Colonic mucosa (tissue), 4 donors: ENCODE data around the gene PLEKHF1. TPM values are rescaled to one million over a fixed set of nuclear protein-coding genes. Genes with fewer than 3 reads are reported as not detected.
A peak's percentile ranks its signal among the peaks of the same experiment; 100 is the strongest.
"Not testable (repeated sequence)": the region's sequence is repeated elsewhere in the genome, so short reads cannot be mapped to it uniquely, and the experiment has no call there.

ENCODE experiments used
- DNase-seq: peaks from one replicate; pipeline ENCODE4 v3.0.0-alpha.2; 2020
- H3K27ac ChIP-seq: fragments of 200-600 bp; one replicate; pipeline ENCODE4 v1.8.0; 2021
- H3K27me3 ChIP-seq: fragments of 200-600 bp; one replicate; pipeline ENCODE4 v1.8.0; 2021
- H3K36me3 ChIP-seq: fragments of 200-600 bp; one replicate; pipeline ENCODE4 v1.8.0; 2021
- H3K4me1 ChIP-seq: fragments of 200-600 bp; one replicate; pipeline ENCODE4 v1.8.0; 2021; ENCODE audit warnings: mild to moderate bottlenecking
- H3K4me3 ChIP-seq: fragments of 200-600 bp; one replicate; pipeline ENCODE4 v1.8.0; 2021
- H3K9ac ChIP-seq, 2 donors: one replicate each; pipeline ENCODE4 v1.7.0; 2013; ENCODE audit warnings: control low read depth in 2 of 2, low read depth in 2 of 2, low read length in 2 of 2
- H3K9me3 ChIP-seq: fragments of 200-600 bp; one replicate; pipeline ENCODE4 v1.8.0; 2021
- intact Hi-C: fragments of 100-400 bp; cut with DNase I; formaldehyde crosslinking; loops from one replicate; pipeline ENCODE4 v1.14.1; 2022
- total RNA-seq, 2 donors: library from RNA; stranded (reverse); fragmentation: NEBNext Ultra II Directional in 1 of 2; extraction: Animal tissue kit (Norgen Biotek cat#: 25700) in 1 of 2; gene quantifications; one replicate each; pipeline ENCODE4 v1.2.1, GENCODE V29; 2021
- TF ChIP-seq, protein P1 (sequence below): fragments of 200-600 bp; IDR thresholded peaks from one replicate; pipeline ENCODE4 v1.8.0; 2022; ENCODE audit warnings: antibody characterized with exemption, mild to moderate bottlenecking
- donor health status: healthy.
- donor health status: DM: no; HTN: no; CAD: no.
- donor health status: DM: no; HTN: no; CAD: no.

PLEKHF1 gene
- total RNA-seq, 2 donors from 2014 or later, result 2.8 to 3.4 TPM

GRCh38 chr19:29705706-29706105, 40.4 kb downstream of the PLEKHF1 start:
- H3K9ac ChIP-seq, result no peak overlapping the region
- H3K36me3 ChIP-seq, result no peaks in the 10 kb centered on the region

DNA sequence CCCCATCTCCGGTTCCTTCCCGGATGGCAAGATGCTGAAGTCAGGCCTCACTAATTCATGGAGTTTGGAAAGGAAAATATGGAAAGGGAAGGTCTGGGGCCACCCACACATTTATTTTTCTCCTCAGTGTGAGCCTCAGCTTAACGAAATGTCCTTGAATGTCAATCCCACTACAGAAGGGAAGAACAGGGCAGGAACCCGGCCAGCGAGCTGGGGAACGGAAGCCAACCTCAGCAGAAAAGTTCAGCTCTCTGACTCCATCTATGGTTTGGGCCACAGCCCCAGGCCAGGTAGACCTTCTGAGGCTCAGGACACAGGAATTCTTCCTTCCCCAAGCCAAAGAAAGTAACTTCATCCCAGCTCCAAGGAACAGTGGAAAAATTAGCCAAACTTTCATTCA, 41.4 kb downstream of the PLEKHF1 start:
- intact Hi-C loops, result no loop called here
- Histone ChIP-seq H3K9me3 (no peaks in the 10 kb centered on the region), H3K27ac (no peak overlapping the region), H3K36me3 (no peaks in the 10 kb centered on the region), H3K27me3 (no peaks in the 10 kb centered on the region), H3K4me1 (peaks cover 7% of the 10 kb centered on the region), H3K9ac (no peak overlapping the region), H3K4me3 (no peak overlapping the region)
- DNase-seq, result no peak
- TF ChIP-seq, protein P1, sequence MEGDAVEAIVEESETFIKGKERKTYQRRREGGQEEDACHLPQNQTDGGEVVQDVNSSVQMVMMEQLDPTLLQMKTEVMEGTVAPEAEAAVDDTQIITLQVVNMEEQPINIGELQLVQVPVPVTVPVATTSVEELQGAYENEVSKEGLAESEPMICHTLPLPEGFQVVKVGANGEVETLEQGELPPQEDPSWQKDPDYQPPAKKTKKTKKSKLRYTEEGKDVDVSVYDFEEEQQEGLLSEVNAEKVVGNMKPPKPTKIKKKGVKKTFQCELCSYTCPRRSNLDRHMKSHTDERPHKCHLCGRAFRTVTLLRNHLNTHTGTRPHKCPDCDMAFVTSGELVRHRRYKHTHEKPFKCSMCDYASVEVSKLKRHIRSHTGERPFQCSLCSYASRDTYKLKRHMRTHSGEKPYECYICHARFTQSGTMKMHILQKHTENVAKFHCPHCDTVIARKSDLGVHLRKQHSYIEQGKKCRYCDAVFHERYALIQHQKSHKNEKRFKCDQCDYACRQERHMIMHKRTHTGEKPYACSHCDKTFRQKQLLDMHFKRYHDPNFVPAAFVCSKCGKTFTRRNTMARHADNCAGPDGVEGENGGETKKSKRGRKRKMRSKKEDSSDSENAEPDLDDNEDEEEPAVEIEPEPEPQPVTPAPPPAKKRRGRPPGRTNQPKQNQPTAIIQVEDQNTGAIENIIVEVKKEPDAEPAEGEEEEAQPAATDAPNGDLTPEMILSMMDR, result no peak

More at GRCh38 chr19:29705706-29706105, 40.4 kb downstream of the PLEKHF1 start:
- Histone ChIP-seq H3K27me3 (no peaks in the 10 kb centered on the region), H3K27ac (no peak overlapping the region), H3K4me1 (peaks cover 7% of the 10 kb centered on the region), H3K9me3 (no peaks in the 10 kb centered on the region), H3K4me3 (no peak overlapping the region)
- intact Hi-C loops, result no loop called here
- TF ChIP-seq, protein P1, result no peak
- DNase-seq, result no peak

DNA sequence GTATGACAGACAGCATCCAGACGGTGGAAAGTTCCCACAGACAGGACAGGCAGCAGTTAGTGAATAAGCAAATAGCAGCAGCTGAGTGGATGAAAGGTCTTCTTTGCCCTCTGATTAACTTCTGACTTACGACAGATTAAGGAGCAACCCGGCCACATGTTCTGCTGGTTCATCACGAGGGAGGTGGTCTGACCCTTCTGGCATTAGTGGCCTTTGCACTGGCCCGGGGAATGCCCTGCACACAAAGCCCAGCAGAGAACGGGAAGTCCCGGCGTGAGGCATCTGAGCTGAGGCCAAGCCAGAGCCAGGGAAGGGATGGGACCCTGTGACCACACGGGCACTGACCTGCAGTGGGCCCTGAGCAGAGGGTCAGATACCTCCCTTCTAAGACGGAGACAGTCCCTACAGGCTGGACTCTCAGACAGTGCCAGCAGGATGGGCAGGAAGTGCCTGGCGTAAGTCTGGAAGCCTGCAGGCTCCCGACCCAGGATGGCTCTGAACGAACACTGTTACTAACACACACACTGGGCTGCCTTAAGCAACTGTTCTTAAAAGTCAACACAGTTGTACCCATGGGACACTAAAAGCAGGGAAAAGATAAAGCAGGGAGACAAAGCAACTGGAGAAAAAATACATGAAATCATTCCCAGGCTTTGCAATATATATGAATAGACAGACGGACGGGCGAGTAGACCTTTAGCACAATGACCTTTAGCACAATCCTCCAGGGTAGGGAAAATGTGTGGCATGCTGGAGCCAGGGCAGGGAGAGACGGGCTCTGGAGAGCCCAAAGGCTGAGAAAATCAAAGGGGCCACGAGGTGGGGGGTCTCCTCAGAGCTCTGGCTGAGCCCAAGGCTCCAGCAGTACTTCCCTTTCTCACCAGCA, 43.5 kb downstream of the PLEKHF1 start:
- Histone ChIP-seq H3K4me1 (peaks cover 7% of the 10 kb centered on the region), H3K9ac (peak overlapping the region in 1 of 2 donors; percentile 30), H3K36me3 (no peaks in the 10 kb centered on the region), H3K27me3 (no peaks in the 10 kb centered on the region), H3K9me3 (no peaks in the 10 kb centered on the region), H3K27ac (peak overlapping the region; percentile 36), H3K4me3 (no peak overlapping the region)
- TF ChIP-seq, protein P1, result no peak
- peak; percentile 40 for DNase-seq
- intact Hi-C loops, result no loop called here

DNA sequence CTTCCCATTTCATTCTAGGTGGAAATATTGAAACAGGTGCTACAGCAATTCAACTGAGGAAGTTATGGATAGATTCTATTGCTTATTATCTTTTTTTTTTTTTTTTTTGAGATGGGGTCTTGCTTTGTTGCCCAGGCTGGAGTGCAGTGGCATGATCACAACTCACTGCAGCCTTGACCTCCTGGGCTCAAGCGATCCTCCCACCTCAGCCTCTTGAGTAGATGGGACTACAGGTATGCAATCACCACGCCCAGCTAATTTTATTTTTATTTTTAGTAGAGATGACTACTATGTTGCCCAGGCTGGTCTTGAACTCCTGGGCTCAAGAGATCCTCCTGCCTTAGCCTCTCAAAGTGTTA, 44.2 kb downstream of the PLEKHF1 start:
- H3K9ac ChIP-seq, result peak overlapping the region in 1 of 2 donors; percentile 30
- intact Hi-C loops, result not testable (repeated sequence)

DNA sequence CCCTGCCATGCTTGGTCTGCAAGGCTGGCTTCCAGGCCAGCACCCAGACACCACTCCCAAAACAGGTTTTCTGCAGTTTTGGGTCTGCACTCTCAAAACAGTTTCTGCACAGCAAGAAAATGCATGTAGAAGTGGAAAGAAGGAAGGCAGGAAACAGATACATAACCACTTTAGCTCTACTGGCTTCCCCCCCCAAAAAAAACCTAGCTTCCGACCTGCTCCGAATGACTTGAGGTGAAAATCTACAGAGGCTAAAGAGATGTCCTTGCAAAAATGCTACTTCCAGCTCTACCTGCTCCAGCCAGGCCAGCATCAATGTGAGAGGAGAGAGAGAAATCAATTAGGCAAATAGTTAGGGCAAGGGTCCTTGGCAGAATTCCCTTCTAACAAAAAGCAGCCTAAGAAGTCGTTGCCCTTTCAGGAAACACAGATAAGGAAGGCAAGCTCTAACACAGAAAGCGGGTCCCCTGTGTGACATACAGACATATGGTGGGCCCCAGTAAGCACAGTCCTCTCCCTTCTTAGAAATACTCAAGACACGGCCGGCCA, 46.4 kb downstream of the PLEKHF1 start:
- Histone ChIP-seq H3K9me3 (no peaks in the 10 kb centered on the region), H3K27me3 (no peaks in the 10 kb centered on the region), H3K4me1 (peaks cover 18% of the 10 kb centered on the region), H3K4me3 (no peak overlapping the region), H3K27ac (no peak overlapping the region), H3K36me3 (no peaks in the 10 kb centered on the region), H3K9ac (no peak overlapping the region)
- TF ChIP-seq, protein P1, result no peak
- intact Hi-C loops, result no loop called here
- no peak for DNase-seq

More for the DNA sequence above, 44.2 kb downstream of the PLEKHF1 start:
- not testable (repeated sequence) for DNase-seq, H3K27me3 ChIP-seq, H3K4me3 ChIP-seq, H3K9me3 ChIP-seq, H3K36me3 ChIP-seq, H3K27ac ChIP-seq
- H3K4me1 ChIP-seq, result peaks cover 12% of the 10 kb centered on the region
